ENCODE data around the gene ZEB2. TPM values are rescaled to one million over a fixed set of nuclear protein-coding genes. Genes with fewer than 3 reads are reported as not detected.
A peak's percentile ranks its signal among the peaks of the same experiment; 100 is the strongest.

The ZEB2 gene
- total RNA-seq, 6 experiments from 2014 or later = 13.5 to 35.9 (median 21.7) TPM

- TF ChIP-seq CTCF (IDR thresholded peaks at IDR 0.05) (no peak), POLR2A (IDR thresholded peaks at IDR 0.05) (no peak)
- H3K4me3 ChIP-seq = no peak overlapping the region
- H3K27me3 ChIP-seq = no peaks in the 10 kb centered on the region
- no peak for DNase-seq
- peak in 3 of 4 donors; percentile 22 to 34 (median 25) for ATAC-seq
- no peaks in the 10 kb centered on the region for H3K36me3 ChIP-seq
- no peaks in the 10 kb centered on the region for H3K4me1 ChIP-seq
- no peaks in the 10 kb centered on the region for H3K9me3 ChIP-seq
- WGBS (ENCODE audit: insufficient coverage, low coverage, low lambda C conversion rate, missing lambda C conversion rate) = 20% methylated on average over 5 of the region's 5 CpGs
- intact Hi-C loops (cut with DNase I) = no loop called here
- H3K27ac ChIP-seq = peak overlapping the region; percentile 8 to 62 (median 33)
Measured at GRCh38 chr2:144507441-144508171, 12.3 kb downstream of the ZEB2 start.

GRCh38 chr2:144505245-144505831 lies 14.6 kb downstream of the ZEB2 start:
- intact Hi-C loops (cut with DNase I) = no loop called here
- H3K36me3 ChIP-seq = no peaks in the 10 kb centered on the region
- ATAC-seq (peak; percentile 11 to 55 (median 34)), DNase-seq (no peak)
- WGBS (ENCODE audit: insufficient coverage, low coverage, low lambda C conversion rate, missing lambda C conversion rate) = 11% methylated on average over 2 of the region's 2 CpGs
- H3K4me1 ChIP-seq = no peaks in the 10 kb centered on the region
- TF ChIP-seq POLR2A (IDR thresholded peaks at IDR 0.05) = no peak
- TF ChIP-seq CTCF (IDR thresholded peaks at IDR 0.05) = no peak
- H3K27ac ChIP-seq = peak overlapping the region in 1 of 3 donors; percentile 1
- H3K4me3 ChIP-seq = no peak overlapping the region
- no peaks in the 10 kb centered on the region for H3K27me3 ChIP-seq
- H3K9me3 ChIP-seq = no peaks in the 10 kb centered on the region

GRCh38 chr2:144504218-144504641 lies 15.7 kb downstream of the ZEB2 start:
- no peaks in the 10 kb centered on the region for H3K27me3 ChIP-seq
- DNase-seq = no peak
- H3K4me1 ChIP-seq = no peaks in the 10 kb centered on the region
- H3K36me3 ChIP-seq = no peaks in the 10 kb centered on the region
- H3K9me3 ChIP-seq = no peaks in the 10 kb centered on the region
- H3K27ac ChIP-seq = peak overlapping the region in 1 of 3 donors; percentile 12
- intact Hi-C loops (cut with DNase I) = no loop called here
- TF ChIP-seq POLR2A (IDR thresholded peaks at IDR 0.05) = no peak
- TF ChIP-seq CTCF (IDR thresholded peaks at IDR 0.05) = no peak
- H3K4me3 ChIP-seq = no peak overlapping the region
- peak in 1 of 4 donors; percentile 13 for ATAC-seq
- 14% methylated on average over 6 of the region's 6 CpGs for WGBS (ENCODE audit: insufficient coverage, low coverage, low lambda C conversion rate, missing lambda C conversion rate)

- no peaks in the 10 kb centered on the region for H3K36me3 ChIP-seq
- 11% methylated on average over 4 of the region's 5 CpGs for WGBS (ENCODE audit: insufficient coverage, low coverage, low lambda C conversion rate, missing lambda C conversion rate)
- intact Hi-C loops (cut with DNase I) = no loop called here
- no peaks in the 10 kb centered on the region for H3K4me1 ChIP-seq
- DNase-seq = no peak
- H3K27me3 ChIP-seq = no peaks in the 10 kb centered on the region
- TF ChIP-seq CTCF (IDR thresholded peaks at IDR 0.05) (no peak), POLR2A (IDR thresholded peaks at IDR 0.05) (no peak)
- H3K4me3 ChIP-seq = no peak overlapping the region
- no peak for ATAC-seq
- no peaks in the 10 kb centered on the region for H3K9me3 ChIP-seq
- no peak overlapping the region for H3K27ac ChIP-seq
Measured at GRCh38 chr2:144503242-144503641, 16.7 kb downstream of the ZEB2 start.
